Spleen (tissue), 11 donors: Measurements from ENCODE around the gene SPA17. TPM values are rescaled to one million over a fixed set of nuclear protein-coding genes. Genes with fewer than 3 reads are reported as not detected.

Experiments
- DNase-seq: peaks from one replicate; pipeline ENCODE4 v3.0.0-alpha.2; 2020
- H3K27ac ChIP-seq, 8 donors: fragments of 200-600 bp; sonication (generic) in 7 of 8; 1 replicate in 4 of 8; 2 replicates in 4 of 8; pipeline versions ENCODE4 v1.5.0 to v1.8.0; 2016 to 2021; ENCODE audit warnings: inconsistent platforms in 4 of 8, mild to moderate bottlenecking in 4 of 8, moderate library complexity in 1 of 8
- H3K27me3 ChIP-seq, 7 donors: fragments of 200-600 bp; sonication (generic) in 6 of 7; replicated peaks in 1 of 7; 1 replicate in 4 of 7; 2 replicates in 3 of 7; pipeline versions ENCODE4 v1.5.0 to v1.8.0; 2016 to 2021; ENCODE audit warnings: inconsistent platforms in 3 of 7, mild to moderate bottlenecking in 1 of 7
- H3K36me3 ChIP-seq, 6 donors: fragments of 200-600 bp; sonication (generic) in 5 of 6; 1 replicate in 4 of 6; 2 replicates in 2 of 6; pipeline versions ENCODE4 v1.5.0 to v1.8.0; 2016 to 2021; ENCODE audit warnings: inconsistent platforms in 2 of 6
- H3K4me1 ChIP-seq, 6 donors: fragments of 200-600 bp; sonication (generic) in 5 of 6; 1 replicate in 3 of 6; 2 replicates in 3 of 6; pipeline versions ENCODE4 v1.5.0 to v1.8.0; 2016 to 2021; ENCODE audit warnings: inconsistent platforms in 3 of 6
- H3K4me3 ChIP-seq, 8 donors: fragments of 200-600 bp; sonication (generic) in 7 of 8; 1 replicate in 4 of 8; 2 replicates in 4 of 8; pipeline versions ENCODE4 v1.5.0 to v1.8.0; 2016 to 2021; ENCODE audit warnings: inconsistent platforms in 4 of 8, mild to moderate bottlenecking in 4 of 8, moderate library complexity in 2 of 8
- H3K9me3 ChIP-seq, 8 donors: fragments of 200-600 bp; sonication (generic) in 7 of 8; 1 replicate in 4 of 8; 2 replicates in 4 of 8; pipeline versions ENCODE4 v1.5.0 to v1.8.0; 2016 to 2021; ENCODE audit warnings: inconsistent platforms in 4 of 8
- CTCF ChIP-seq, 11 experiments: fragments of 200-600 bp in 7 of 11; fragments of 450-650 bp in 4 of 11; sonication (generic) in 4 of 11; IDR thresholded peaks in 8 of 11; conservative IDR thresholded peaks in 3 of 11; 1 replicate in 7 of 11; 2 replicates in 4 of 11; pipeline versions ENCODE4 v1.4.0 to v1.8.0; 2016 to 2021; ENCODE audit warnings: antibody characterized with exemption in 11 of 11, inconsistent platforms in 4 of 11, mild to moderate bottlenecking in 1 of 11
- POLR2A ChIP-seq, 3 donors: fragments of 450-650 bp; IDR thresholded peaks; one replicate each; pipeline ENCODE4 v1.5.1; 2017; ENCODE audit warnings: antibody characterized with exemption in 3 of 3, mild to moderate bottlenecking in 1 of 3
- POLR2AphosphoS5 ChIP-seq, 3 donors: sonication (generic); formaldehyde crosslinking; IDR thresholded peaks; one replicate each; pipeline ENCODE4 v1.5.1; 2017; ENCODE audit warnings: antibody characterized with exemption in 3 of 3
- WGBS, 5 donors: extraction: QIAGEN DNeasy Blood & Tissue Kit in 3 of 5; methylation state at CpG; one replicate each; pipeline versions ENCODE4 v1.1.5 to v1.1.7; 2013 to 2018; 5-methylcytosine and 5-hydroxymethylcytosine counted together
- intact Hi-C: fragments of 100-400 bp; cut with DNase I; formaldehyde crosslinking; loops from one replicate; pipeline ENCODE4 v1.15.0; 2023; ENCODE audit warnings: low total_unique reads
- polyA plus RNA-seq, 3 donors: library from polyadenylated mRNA; stranded (reverse); fragments of 200-250 nt; gene quantifications; one replicate each; pipeline ENCODE4 v1.2.1, GENCODE V29; 2013
- total RNA-seq, 7 donors: library from RNA; depleted of rRNA in 3 of 7; stranded (reverse); fragments of >200 nt in 3 of 7; fragmentation: NEBNext Ultra II Directional in 4 of 7; extraction: Animal tissue kit (Norgen Biotek cat#: 25700) in 4 of 7; gene quantifications; one replicate each; pipeline versions ENCODE4 v1.1.0 to v1.2.1, GENCODE V29; 2016 to 2021
- donor health status: healthy with polysubstance abuse.
- donor health status: DM: no; HTN: no; CAD: no; lungs with moderate emphysema.
- donor health status: DM: no; HTN: no; CAD: no.
- donor health status: Bipolar disorder and iron deficiency.
- donor health status: healthy.
- donor health status: DM: no; HTN: no; CAD: no.
- donor health status: DM: yes; HTN: yes; CAD: no.

SPA17 gene
- total and polyA plus RNA-seq, 10 donors, result 0.34 to 4.8 (median 1.9) TPM

GRCh38 chr11:124707829-124708228 lies 34.1 kb downstream of the SPA17 start:
- 86 to 90% (median 87%) methylated on average over 4 of the region's 4 CpGs for WGBS, 5 donors
- Histone ChIP-seq H3K4me1 (no peaks in the 10 kb centered on the region), H3K27ac (no peak overlapping the region), H3K9me3 (peaks cover 0 to 21% (median 16%) of the 10 kb centered on the region in 8 donors), H3K36me3 (no peaks in the 10 kb centered on the region), H3K4me3 (no peak overlapping the region), H3K27me3 (peaks cover 0 to 4% (median 0%) of the 10 kb centered on the region in 7 donors)
- intact Hi-C loops, result no loop called here
- no peak for DNase-seq
- TF ChIP-seq POLR2A (IDR thresholded peaks at IDR 0.05), result no peak
- no peak for TF ChIP-seq CTCF (IDR thresholded peaks at IDR 0.05 in 8 of 11, conservative IDR thresholded peaks at IDR 0.05 in 3 of 11)
- TF ChIP-seq POLR2AphosphoS5 (IDR thresholded peaks at IDR 0.05), result no peak

- 84 to 91% (median 88%) methylated on average over 3 of the region's 3 CpGs for WGBS, 5 donors
- DNase-seq, result no peak
Measured at GRCh38 chr11:124712392-124712791, 38.7 kb downstream of the SPA17 start.

GRCh38 chr11:124716591-124716990 lies 42.9 kb downstream of the SPA17 start:
- Histone ChIP-seq H3K36me3 (no peaks in the 10 kb centered on the region), H3K9me3 (no peaks in the 10 kb centered on the region), H3K4me1 (peaks cover 0 to 21% (median 15%) of the 10 kb centered on the region in 6 donors), H3K27ac (no peak overlapping the region), H3K4me3 (no peak overlapping the region), H3K27me3 (peaks cover 0 to 44% (median 15%) of the 10 kb centered on the region in 7 donors)
- intact Hi-C loops, result no loop called here
- TF ChIP-seq POLR2A (IDR thresholded peaks at IDR 0.05) (no peak), CTCF (IDR thresholded peaks at IDR 0.05 in 8 of 11, conservative IDR thresholded peaks at IDR 0.05 in 3 of 11) (no peak), POLR2AphosphoS5 (IDR thresholded peaks at IDR 0.05) (no peak)
- no peak for DNase-seq
- WGBS, 5 donors, result 27 to 50% (median 38%) methylated on average over 3 of the region's 3 CpGs

More at GRCh38 chr11:124712392-124712791, 38.7 kb downstream of the SPA17 start:
- intact Hi-C loops, result no loop called here
- no peaks in the 10 kb centered on the region for H3K36me3 ChIP-seq
- H3K4me3 ChIP-seq, result no peak overlapping the region
- TF ChIP-seq POLR2A (IDR thresholded peaks at IDR 0.05) (no peak), CTCF (IDR thresholded peaks at IDR 0.05 in 8 of 11, conservative IDR thresholded peaks at IDR 0.05 in 3 of 11) (no peak), POLR2AphosphoS5 (IDR thresholded peaks at IDR 0.05) (no peak)
- peaks cover 0 to 7% (median 2%) of the 10 kb centered on the region in 6 donors for H3K4me1 ChIP-seq
- H3K27me3 ChIP-seq, result peaks cover 0 to 22% (median under 1%) of the 10 kb centered on the region in 7 donors
- H3K9me3 ChIP-seq, result peaks cover 0 to 17% (median 13%) of the 10 kb centered on the region in 8 donors
- no peak overlapping the region for H3K27ac ChIP-seq

- intact Hi-C loops, result no loop called here
- Histone ChIP-seq H3K36me3 (no peaks in the 10 kb centered on the region), H3K27ac (peak overlapping the region in 3 of 8 donors; percentile 11 to 36 (median 11)), H3K27me3 (peaks cover 0 to 50% (median 15%) of the 10 kb centered on the region in 7 donors), H3K4me1 (peaks cover 0 to 21% (median 15%) of the 10 kb centered on the region in 6 donors), H3K9me3 (no peaks in the 10 kb centered on the region), H3K4me3 (peak overlapping the region in 5 of 8 donors; percentile 24 to 61 (median 36))
- TF ChIP-seq POLR2A (IDR thresholded peaks at IDR 0.05), result no peak
- 35 to 61% (median 53%) methylated on average over 7 of the region's 7 CpGs for WGBS, 5 donors
- DNase-seq, result no peak
Measured at GRCh38 chr11:124717421-124717785, 43.7 kb downstream of the SPA17 start.
